SK-N-MC (cell line): Measurements from ENCODE around the gene DNAI1.

Source experiments
- DNase-seq: peaks from one replicate; pipeline ENCODE4 v3.0.0-alpha.2; 2011; ENCODE audit warnings: low read depth, low spot score
- H3K27ac ChIP-seq: fragments of 200-600 bp; sonication (generic); 2 replicates; pipeline ENCODE4 v1.5.1; 2016; ENCODE audit warnings: mixed run types
- H3K36me3 ChIP-seq: fragments of 200-600 bp; sonication (generic); 2 replicates; pipeline ENCODE4 v1.6.1; 2017; ENCODE audit warnings: antibody characterized with exemption, low read length, mixed read lengths; ENCODE audit not compliant: insufficient read depth
- H3K4me3 ChIP-seq: fragments of 200-600 bp; sonication (generic); 2 replicates; pipeline ENCODE4 v1.5.1; 2016
- H3K9ac ChIP-seq: fragments of 200-600 bp; sonication (generic); 2 replicates; pipeline ENCODE4 v1.8.0; 2017; ENCODE audit warnings: mixed run types, mixed read lengths; ENCODE audit not compliant: insufficient read length
- H3K9me3 ChIP-seq: fragments of 200-600 bp; sonication (generic); 2 replicates; pipeline ENCODE4 v1.6.1; 2017; ENCODE audit warnings: low read depth, mild to moderate bottlenecking, antibody characterized with exemption, low read length, moderate library complexity, mixed read lengths
- EZH2 ChIP-seq: fragments of 200-600 bp; sonication (generic); IDR thresholded peaks from one replicate; pipeline ENCODE4 v1.6.1; 2017; ENCODE audit warnings: antibody characterized with exemption
- FOXP2 ChIP-seq: optimal IDR thresholded peaks from 2 replicates; pipeline ENCODE3; 2011; ENCODE audit warnings: mild to moderate bottlenecking, moderate library complexity; ENCODE audit not compliant: insufficient read depth; ENCODE audit errors: extremely low read length, control extremely low read depth
- POLR2AphosphoS5 ChIP-seq: IDR thresholded peaks from 2 replicates; pipeline ENCODE4 v1.6.1; 2012; ENCODE audit warnings: mild to moderate bottlenecking, low read depth, low read length, borderline replicate concordance

Gene DNAI1

DNA sequence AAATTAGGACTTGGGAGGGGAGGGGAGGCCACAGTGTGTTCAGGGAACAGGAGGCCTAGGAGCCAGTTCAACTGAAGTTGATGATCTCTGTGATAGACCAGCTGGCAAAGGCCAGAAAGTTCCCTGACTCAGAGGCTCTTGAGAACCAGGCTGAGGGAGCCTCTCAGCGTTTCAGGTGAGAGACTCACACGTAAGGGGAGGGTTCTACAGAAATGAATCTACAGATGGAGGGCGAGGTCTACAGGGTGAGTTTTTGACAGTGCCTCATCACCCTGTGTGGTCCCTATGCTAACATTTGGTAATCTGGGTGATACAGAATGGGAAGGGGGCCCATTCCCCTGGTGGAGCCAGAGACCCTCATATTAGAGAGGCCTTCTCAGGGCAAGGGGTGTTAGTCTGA lies 32.2 kb downstream of the DNAI1 start:
- no peak for DNase-seq
- Histone ChIP-seq H3K9me3 (no peaks in the 10 kb centered on the region), H3K9ac (no peak overlapping the region), H3K4me3 (no peak overlapping the region), H3K27ac (no peak overlapping the region), H3K36me3 (no peaks in the 10 kb centered on the region)
- TF ChIP-seq POLR2AphosphoS5, result no peak
- no peak for TF ChIP-seq FOXP2
- no peak for TF ChIP-seq EZH2

DNA sequence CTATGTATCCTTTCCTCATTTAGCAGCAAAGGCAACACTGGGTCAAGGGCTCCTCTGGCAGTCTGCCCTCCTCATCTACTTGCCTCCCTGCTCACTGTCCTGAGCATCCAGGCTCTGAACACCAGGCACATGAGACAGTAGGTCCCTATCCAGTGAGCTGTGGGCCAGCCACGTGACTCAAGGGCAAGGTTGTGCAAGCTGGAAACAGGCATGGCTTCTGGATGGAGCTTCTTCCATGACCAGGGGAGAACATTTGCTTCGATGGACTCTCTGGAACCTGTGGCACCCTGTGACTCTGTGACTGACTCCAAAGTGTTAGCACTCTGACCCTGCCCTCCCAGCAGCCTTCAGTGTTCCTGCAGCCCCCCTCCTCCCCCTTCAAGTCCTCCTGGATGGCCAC lies 33.0 kb downstream of the DNAI1 start:
- no peak overlapping the region for H3K9ac ChIP-seq
- TF ChIP-seq FOXP2 (no peak), EZH2 (no peak)
- no peak for DNase-seq
- H3K27ac ChIP-seq, result no peak overlapping the region
- H3K9me3 ChIP-seq, result no peaks in the 10 kb centered on the region
- no peaks in the 10 kb centered on the region for H3K36me3 ChIP-seq
- no peak overlapping the region for H3K4me3 ChIP-seq

DNA sequence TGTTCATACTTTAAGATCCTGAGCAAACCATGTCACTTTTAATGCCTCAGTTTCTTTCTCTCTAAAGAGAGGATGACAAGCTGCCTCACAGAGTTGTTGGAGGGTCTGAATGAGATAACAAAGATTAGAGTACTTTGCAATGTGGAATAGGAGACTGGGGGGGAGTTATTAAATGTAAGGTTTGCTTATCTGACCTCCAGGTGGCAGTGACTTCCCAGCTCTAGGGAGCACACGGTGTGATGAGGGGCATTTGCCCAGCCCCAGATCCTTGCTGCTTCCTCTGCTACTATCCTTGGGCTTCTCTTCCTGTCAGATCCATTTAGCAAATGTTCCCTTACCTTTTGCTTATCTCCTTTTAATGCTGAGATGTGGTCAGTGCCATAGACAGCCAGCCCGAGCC lies 33.4 kb downstream of the DNAI1 start:
- TF ChIP-seq EZH2, result no peak
- TF ChIP-seq POLR2AphosphoS5, result no peak
- Histone ChIP-seq H3K4me3 (no peak overlapping the region), H3K27ac (no peak overlapping the region), H3K9me3 (no peaks in the 10 kb centered on the region), H3K9ac (no peak overlapping the region), H3K36me3 (no peaks in the 10 kb centered on the region)
- DNase-seq, result no peak

DNA sequence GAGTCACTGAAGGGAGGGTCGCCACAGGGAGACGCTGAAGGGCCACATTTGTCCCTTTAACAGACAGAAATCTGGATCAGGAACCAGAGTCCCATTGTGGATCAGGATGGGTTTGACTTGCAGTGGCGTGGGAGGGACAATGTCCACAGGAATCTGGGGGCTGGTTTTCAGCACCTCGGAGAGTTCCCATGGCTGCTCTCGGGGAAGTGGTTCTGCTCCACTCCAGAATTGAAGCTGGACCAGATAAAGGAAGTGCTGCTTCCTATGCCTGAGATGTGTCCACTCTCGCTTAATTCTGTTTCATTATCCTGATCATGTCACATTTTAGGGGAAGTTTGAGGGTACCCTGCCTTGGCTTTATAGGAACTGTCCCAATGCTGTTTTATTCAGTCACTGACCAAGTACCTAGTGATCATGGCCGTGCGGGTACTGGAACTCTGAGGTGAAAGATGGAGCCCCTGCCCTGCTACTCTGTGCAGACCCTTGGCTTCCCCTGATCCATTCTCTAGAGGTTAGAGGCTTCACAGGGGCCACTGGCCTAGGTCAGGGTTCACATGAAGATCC lies 35.4 kb downstream of the DNAI1 start:
- no peak overlapping the region for H3K4me3 ChIP-seq
- H3K36me3 ChIP-seq, result no peaks in the 10 kb centered on the region
- H3K9ac ChIP-seq, result no peak overlapping the region
- no peaks in the 10 kb centered on the region for H3K9me3 ChIP-seq
- TF ChIP-seq FOXP2 (no peak), EZH2 (no peak), POLR2AphosphoS5 (no peak)
- H3K27ac ChIP-seq, result no peak overlapping the region
- DNase-seq, result no peak

DNA sequence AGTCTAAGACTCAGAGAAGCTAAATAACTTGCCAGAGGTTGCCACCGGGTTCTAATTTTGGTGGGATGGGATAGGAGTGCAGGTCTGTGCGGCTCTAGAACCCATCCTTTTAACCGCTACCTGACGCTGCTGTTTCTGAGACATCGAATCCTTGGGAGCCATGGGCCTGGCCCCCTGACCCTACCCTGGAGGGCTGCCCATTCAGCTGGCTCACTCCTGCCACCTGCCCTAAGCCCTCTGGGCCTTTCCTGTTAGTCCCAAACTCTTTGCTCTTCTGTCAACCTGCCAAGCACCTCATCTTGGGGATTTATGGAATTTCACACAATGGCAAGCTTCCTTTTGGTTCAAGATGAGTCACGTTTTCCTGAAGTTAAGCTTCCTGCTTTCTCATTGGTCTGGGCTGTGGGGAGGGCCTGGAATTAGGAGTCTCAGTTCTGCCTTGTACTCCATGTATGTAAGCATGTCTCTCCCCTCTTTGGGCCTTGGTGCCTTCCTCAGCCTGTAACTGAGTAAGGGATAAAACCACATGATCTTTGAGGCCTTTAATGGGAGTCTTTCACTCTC lies 37.6 kb downstream of the DNAI1 start:
- no peak overlapping the region for H3K27ac ChIP-seq
- H3K4me3 ChIP-seq, result no peak overlapping the region
- H3K9ac ChIP-seq, result no peak overlapping the region
- TF ChIP-seq EZH2 (no peak), FOXP2 (no peak), POLR2AphosphoS5 (no peak)
- no peaks in the 10 kb centered on the region for H3K9me3 ChIP-seq
- no peaks in the 10 kb centered on the region for H3K36me3 ChIP-seq
- no peak for DNase-seq

DNA sequence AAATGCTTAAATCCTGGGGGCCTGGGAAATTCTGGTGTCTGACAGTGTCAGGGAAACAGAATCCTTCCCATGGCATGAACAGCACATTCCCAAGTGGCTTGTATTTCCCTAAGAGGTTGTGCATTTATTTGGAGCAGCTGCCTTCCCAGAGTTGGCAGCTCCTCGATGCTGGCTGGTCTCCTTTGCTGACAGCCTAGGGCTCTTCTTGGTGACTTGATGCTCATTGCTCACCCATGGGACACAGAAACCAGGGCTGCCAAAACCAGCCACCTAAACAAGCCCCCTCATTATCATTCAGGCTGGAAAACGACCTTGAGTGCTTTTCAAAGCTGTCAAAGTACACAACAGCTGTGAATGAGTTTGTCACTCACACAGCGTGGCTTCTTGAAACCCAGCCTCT lies 39.9 kb downstream of the DNAI1 start:
- no peak for TF ChIP-seq EZH2
- no peak for TF ChIP-seq FOXP2
- TF ChIP-seq POLR2AphosphoS5, result no peak
- DNase-seq, result no peak
- H3K9ac ChIP-seq, result no peak overlapping the region
- no peaks in the 10 kb centered on the region for H3K36me3 ChIP-seq
- H3K27ac ChIP-seq, result no peak overlapping the region
- no peaks in the 10 kb centered on the region for H3K9me3 ChIP-seq
- H3K4me3 ChIP-seq, result no peak overlapping the region

DNA sequence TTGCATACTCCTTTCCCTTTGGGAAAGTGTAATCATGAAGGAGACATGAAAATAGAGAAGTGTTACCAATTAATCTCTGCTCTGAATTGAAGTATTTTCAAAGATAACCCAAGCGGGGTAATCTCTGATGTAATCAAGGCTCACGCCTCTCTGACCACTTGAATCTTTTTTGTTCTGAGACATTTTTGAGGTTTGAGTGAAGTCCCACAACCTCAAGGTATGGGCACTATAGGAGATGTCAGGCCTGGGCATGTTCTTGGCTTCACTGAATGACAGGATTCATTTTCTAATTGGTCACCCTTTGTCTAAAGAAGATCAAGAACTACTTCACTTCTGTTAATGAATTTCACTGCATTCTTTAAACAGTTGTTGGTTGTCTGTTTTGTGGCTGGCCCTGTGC lies 40.5 kb downstream of the DNAI1 start:
- no peak for DNase-seq
- no peak for TF ChIP-seq FOXP2
- TF ChIP-seq EZH2, result no peak
- no peak for TF ChIP-seq POLR2AphosphoS5
- no peak overlapping the region for H3K4me3 ChIP-seq
- H3K36me3 ChIP-seq, result no peaks in the 10 kb centered on the region
- no peaks in the 10 kb centered on the region for H3K9me3 ChIP-seq
- H3K9ac ChIP-seq, result no peak overlapping the region
- no peak overlapping the region for H3K27ac ChIP-seq

DNA sequence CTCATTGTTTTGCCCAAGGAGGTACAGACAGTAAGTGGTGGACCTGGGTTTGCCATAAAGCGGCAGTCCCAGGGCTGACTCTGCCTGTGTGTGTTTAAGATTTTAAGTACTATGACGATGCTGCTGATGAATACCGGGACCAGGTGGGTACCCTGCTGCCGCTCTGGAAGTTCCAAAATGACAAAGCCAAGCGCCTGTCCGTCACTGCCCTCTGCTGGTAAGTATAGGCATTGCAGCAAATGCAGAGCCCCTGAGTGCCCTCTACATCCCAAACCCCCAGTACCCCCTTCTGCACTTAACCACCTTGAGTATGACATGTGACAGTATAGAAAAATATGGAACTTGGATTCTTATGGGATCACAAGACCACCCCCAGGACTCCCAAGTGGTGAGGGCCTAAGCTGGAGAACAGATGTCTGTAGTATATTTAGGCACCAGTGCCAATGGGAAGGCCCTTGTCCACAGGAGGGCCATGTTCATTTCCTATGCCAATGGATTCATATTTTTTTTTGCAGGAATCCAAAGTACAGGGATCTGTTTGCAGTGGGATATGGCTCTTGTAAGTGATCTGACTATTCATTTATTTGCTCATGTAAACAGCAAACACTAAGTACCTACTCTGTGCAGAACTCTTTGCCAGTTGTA lies 42.1 kb downstream of the DNAI1 start:
- TF ChIP-seq EZH2, result no peak
- no peak for TF ChIP-seq FOXP2
- TF ChIP-seq POLR2AphosphoS5, result no peak
- Histone ChIP-seq H3K4me3 (no peak overlapping the region), H3K36me3 (no peaks in the 10 kb centered on the region), H3K9me3 (no peaks in the 10 kb centered on the region), H3K27ac (no peak overlapping the region), H3K9ac (no peak overlapping the region)
- DNase-seq, result no peak

DNA sequence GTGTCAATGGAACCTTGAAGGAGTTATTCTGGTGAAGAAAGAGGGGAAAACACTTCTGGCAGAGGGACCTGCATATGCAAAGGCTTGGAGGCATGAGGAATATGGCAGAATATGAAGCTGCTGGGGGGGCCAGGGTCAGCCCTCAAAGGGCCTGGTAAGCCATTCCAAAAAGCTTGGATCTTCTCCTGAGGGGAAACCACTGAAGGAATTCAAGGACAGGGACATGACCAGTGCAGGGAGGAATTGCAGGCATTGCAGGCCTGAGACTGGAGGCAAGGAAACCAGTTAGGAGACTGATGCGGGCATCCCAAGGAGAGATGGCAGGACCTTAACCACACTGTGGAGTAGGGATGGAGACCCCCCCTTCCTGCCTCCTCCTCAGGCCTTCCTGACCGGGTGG lies 42.8 kb downstream of the DNAI1 start:
- Histone ChIP-seq H3K9ac (no peak overlapping the region), H3K36me3 (no peaks in the 10 kb centered on the region), H3K9me3 (no peaks in the 10 kb centered on the region), H3K4me3 (no peak overlapping the region), H3K27ac (no peak overlapping the region)
- DNase-seq, result no peak
- TF ChIP-seq FOXP2, result no peak
